Measurements from ENCODE around the gene PHC2.

PHC2 gene

GRCh38 chr1:33384040-33384812, 46.7 kb downstream of the PHC2 start:
- peak; percentile 75 for DNase-seq

GRCh38 chr1:33383489-33383888, 47.4 kb downstream of the PHC2 start:
- no peak for DNase-seq

GRCh38 chr1:33382661-33383415, 48.1 kb downstream of the PHC2 start:
- DNase-seq: no peak

GRCh38 chr1:33381977-33382376, 48.9 kb downstream of the PHC2 start:
- no peak for DNase-seq

- DNase-seq: no peak
These were observed 50.1 kb downstream of the PHC2 start for GRCh38 chr1:33380811-33381210.

- DNase-seq: no peak
These were observed 51.1 kb downstream of the PHC2 start for GRCh38 chr1:33379631-33380354.

GRCh38 chr1:33378976-33379375, 51.9 kb downstream of the PHC2 start:
- no peak for DNase-seq

- DNase-seq: no peak
These were observed 52.4 kb downstream of the PHC2 start for GRCh38 chr1:33378524-33378923.

- no peak for DNase-seq
These were observed 53.1 kb downstream of the PHC2 start for GRCh38 chr1:33377756-33378155.

GRCh38 chr1:33377013-33377412, 53.9 kb downstream of the PHC2 start:
- DNase-seq: no peak

- DNase-seq: no peak
These were observed 55.6 kb downstream of the PHC2 start for GRCh38 chr1:33375316-33375715.

GRCh38 chr1:33374336-33375105, 56.4 kb downstream of the PHC2 start:
- DNase-seq: no peak

GRCh38 chr1:33373606-33374005, 57.3 kb downstream of the PHC2 start:
- DNase-seq: no peak

- no peak for DNase-seq
These were observed 58.2 kb downstream of the PHC2 start for GRCh38 chr1:33372677-33373076.

- no peak for DNase-seq
These were observed 58.7 kb downstream of the PHC2 start for GRCh38 chr1:33372162-33372561.

- no peak for DNase-seq
These were observed 59.6 kb downstream of the PHC2 start for GRCh38 chr1:33371334-33371733.

GRCh38 chr1:33370827-33371226, 60.1 kb downstream of the PHC2 start:
- DNase-seq: no peak

GRCh38 chr1:33370301-33370700, 60.6 kb downstream of the PHC2 start:
- peak; percentile 84 for DNase-seq

- no peak for DNase-seq
These were observed 61.1 kb downstream of the PHC2 start for GRCh38 chr1:33369764-33370163.

- DNase-seq: no peak
These were observed 61.8 kb downstream of the PHC2 start for GRCh38 chr1:33369081-33369480.

GRCh38 chr1:33368431-33368830, 62.5 kb downstream of the PHC2 start:
- no peak for DNase-seq

- DNase-seq: peak; percentile 79
These were observed 63.1 kb downstream of the PHC2 start for GRCh38 chr1:33367485-33368405.

Data from EL (cell line).